Gastrocnemius medialis (tissue), 4 donors: Measurements from ENCODE around the gene GALNT13. TPM values are rescaled to one million over a fixed set of nuclear protein-coding genes. Genes with fewer than 3 reads are reported as not detected.

Experiments used
- ATAC-seq, 2 donors: fragments of 150-250 bp; one replicate each; pipeline ENCODE4 v1.9.1; 2016
- DNase-seq, 2 donors: peaks; one replicate each; pipeline ENCODE4 v3.0.0-alpha.2; 2019
- H3K27ac ChIP-seq, 4 donors: fragments of 200-600 bp; sonication (generic); 1 replicate in 1 of 4; 2 replicates in 3 of 4; pipeline ENCODE4 v1.5.1; 2016 to 2018; ENCODE audit warnings: mild to moderate bottlenecking in 2 of 4, moderate library complexity in 1 of 4
- H3K27me3 ChIP-seq, 3 donors: fragments of 200-600 bp; sonication (generic) in 2 of 3; 1 replicate in 1 of 3; 2 replicates in 2 of 3; pipeline versions ENCODE4 v1.5.1 to v1.6.0; 2016 to 2019; ENCODE audit warnings: mild to moderate bottlenecking in 1 of 3, moderate library complexity in 1 of 3
- H3K36me3 ChIP-seq, 2 donors: fragments of 200-600 bp; sonication (generic) in 1 of 2; one replicate each; pipeline ENCODE4 v1.5.1; 2017 to 2018
- H3K4me1 ChIP-seq, 2 donors: fragments of 200-600 bp; sonication (generic) in 1 of 2; one replicate each; pipeline ENCODE4 v1.5.1; 2016 to 2017; ENCODE audit warnings: mild to moderate bottlenecking in 2 of 2
- H3K4me3 ChIP-seq, 4 donors: fragments of 200-600 bp; sonication (generic) in 3 of 4; 1 replicate in 1 of 4; 2 replicates in 3 of 4; pipeline ENCODE4 v1.5.1; 2016 to 2019; ENCODE audit warnings: mild to moderate bottlenecking in 2 of 4
- H3K9me3 ChIP-seq, 3 donors: fragments of 200-600 bp; sonication (generic) in 2 of 3; 1 replicate in 1 of 3; 2 replicates in 2 of 3; pipeline ENCODE4 v1.5.1; 2016 to 2019
- POLR2A ChIP-seq, 2 donors: fragments of 450-650 bp; IDR thresholded peaks; one replicate each; pipeline ENCODE4 v1.6.1; 2017; ENCODE audit warnings: antibody characterized with exemption in 2 of 2, mild to moderate bottlenecking in 2 of 2, moderate library complexity in 2 of 2
- in situ Hi-C, 4 donors: fragments of 200-750 bp; cut with MboI; loops; one replicate each; pipeline versions ENCODE4 v1.15.0 to v1.8.0; 2017; ENCODE audit warnings: low sequenced_read_pairs in 4 of 4
- intact Hi-C: fragments of 100-400 bp; cut with DNase I; formaldehyde crosslinking; loops from one replicate; pipeline ENCODE4 v1.15.1; 2023; ENCODE audit warnings: low total_unique reads
- total RNA-seq, 4 donors: library from RNA; depleted of rRNA; stranded (reverse); fragments of >200 nt; gene quantifications; one replicate each; pipeline versions ENCODE4 v1.1.0 to v1.2.3, GENCODE V29; 2016
- TF ChIP-seq, protein P1 (sequence below), 5 experiments: fragments of 450-650 bp in 3 of 5; fragments of 200-600 bp in 2 of 5; sonication (generic) in 2 of 5; IDR thresholded peaks in 4 of 5; conservative IDR thresholded peaks in 1 of 5; 1 replicate in 4 of 5; 2 replicates in 1 of 5; pipeline ENCODE4 v1.5.1; 2016 to 2019; ENCODE audit warnings: antibody characterized with exemption in 5 of 5, mild to moderate bottlenecking in 3 of 5, moderate library complexity in 3 of 5

The GALNT13 gene
- total RNA-seq, 4 donors from 2014 or later: 0.10 TPM; not detected in 3

DNA sequence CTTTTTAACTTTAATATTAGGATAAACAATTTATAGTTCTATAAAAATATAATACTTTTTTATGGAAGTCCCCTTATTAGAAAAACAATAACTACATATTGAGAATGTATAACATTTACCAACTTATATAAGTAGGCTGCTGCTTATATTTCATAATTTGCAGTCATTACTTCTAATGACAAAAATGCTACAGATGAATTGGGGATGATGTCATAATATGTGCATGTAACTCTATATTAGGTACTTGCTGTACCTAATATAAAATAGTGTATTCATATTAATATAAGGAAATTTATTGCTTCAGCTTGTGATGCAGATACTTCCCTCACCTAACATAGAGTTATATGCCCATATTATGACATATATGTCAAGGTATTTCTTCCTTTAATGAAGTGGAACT lies 100.7 kb downstream of the GALNT13 start:
- H3K4me3 ChIP-seq: no peak overlapping the region
- intact Hi-C loops: no loop called here
- ATAC-seq: no peak
- in situ Hi-C loops: no loop called here
- TF ChIP-seq, protein P1, sequence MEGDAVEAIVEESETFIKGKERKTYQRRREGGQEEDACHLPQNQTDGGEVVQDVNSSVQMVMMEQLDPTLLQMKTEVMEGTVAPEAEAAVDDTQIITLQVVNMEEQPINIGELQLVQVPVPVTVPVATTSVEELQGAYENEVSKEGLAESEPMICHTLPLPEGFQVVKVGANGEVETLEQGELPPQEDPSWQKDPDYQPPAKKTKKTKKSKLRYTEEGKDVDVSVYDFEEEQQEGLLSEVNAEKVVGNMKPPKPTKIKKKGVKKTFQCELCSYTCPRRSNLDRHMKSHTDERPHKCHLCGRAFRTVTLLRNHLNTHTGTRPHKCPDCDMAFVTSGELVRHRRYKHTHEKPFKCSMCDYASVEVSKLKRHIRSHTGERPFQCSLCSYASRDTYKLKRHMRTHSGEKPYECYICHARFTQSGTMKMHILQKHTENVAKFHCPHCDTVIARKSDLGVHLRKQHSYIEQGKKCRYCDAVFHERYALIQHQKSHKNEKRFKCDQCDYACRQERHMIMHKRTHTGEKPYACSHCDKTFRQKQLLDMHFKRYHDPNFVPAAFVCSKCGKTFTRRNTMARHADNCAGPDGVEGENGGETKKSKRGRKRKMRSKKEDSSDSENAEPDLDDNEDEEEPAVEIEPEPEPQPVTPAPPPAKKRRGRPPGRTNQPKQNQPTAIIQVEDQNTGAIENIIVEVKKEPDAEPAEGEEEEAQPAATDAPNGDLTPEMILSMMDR (IDR thresholded peaks at IDR 0.05 in 4 of 5, conservative IDR thresholded peaks at IDR 0.05 in 1 of 5): no peak
- TF ChIP-seq POLR2A (IDR thresholded peaks at IDR 0.05): no peak
- H3K36me3 ChIP-seq: no peaks in the 10 kb centered on the region
- no peaks in the 10 kb centered on the region for H3K27me3 ChIP-seq
- no peaks in the 10 kb centered on the region for H3K4me1 ChIP-seq
- no peak for DNase-seq
- no peak overlapping the region for H3K27ac ChIP-seq
- no peaks in the 10 kb centered on the region for H3K9me3 ChIP-seq

DNA sequence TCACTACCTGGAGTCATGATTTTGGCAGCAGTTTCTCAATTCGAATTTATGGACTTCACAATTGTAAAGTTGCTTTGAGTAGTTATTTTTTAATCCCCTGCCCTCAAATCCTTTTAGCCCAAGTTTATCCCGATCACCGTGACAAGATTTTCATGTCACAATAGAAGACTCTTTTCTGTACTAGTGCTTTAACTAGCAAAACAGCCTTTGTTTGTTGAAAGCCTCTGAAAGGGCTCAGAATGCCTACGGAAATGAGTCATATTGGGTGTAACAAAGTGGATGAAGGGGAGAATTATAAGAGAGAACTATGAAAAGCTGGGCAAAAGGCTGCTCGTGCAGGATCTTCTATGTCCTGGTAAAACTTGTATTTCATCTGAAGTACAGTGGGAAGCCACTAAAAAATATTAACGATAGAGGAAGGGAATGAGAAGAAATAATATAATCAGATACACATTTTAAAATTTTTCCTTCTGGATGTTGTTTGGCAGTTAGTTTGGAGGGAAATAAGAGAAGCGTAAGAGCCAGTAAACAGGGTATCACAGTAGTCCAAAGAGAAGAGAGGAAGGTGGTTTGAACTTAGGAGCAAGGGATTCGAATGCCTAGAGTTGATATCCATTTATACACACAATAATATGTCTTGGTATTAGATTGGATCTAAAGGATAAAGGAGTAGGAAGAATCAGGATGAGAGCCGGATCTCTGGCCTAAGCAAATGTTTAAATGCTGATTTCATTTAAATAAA lies 114.9 kb downstream of the GALNT13 start:
- DNase-seq (no peak), ATAC-seq (no peak)
- TF ChIP-seq, protein P1 (IDR thresholded peaks at IDR 0.05 in 4 of 5, conservative IDR thresholded peaks at IDR 0.05 in 1 of 5): no peak
- no peak for TF ChIP-seq POLR2A (IDR thresholded peaks at IDR 0.05)
- Histone ChIP-seq H3K27ac (no peak overlapping the region), H3K9me3 (no peaks in the 10 kb centered on the region), H3K36me3 (no peaks in the 10 kb centered on the region), H3K4me3 (no peak overlapping the region), H3K27me3 (no peaks in the 10 kb centered on the region), H3K4me1 (no peaks in the 10 kb centered on the region)
- in situ Hi-C loops: no loop called here
- intact Hi-C loops: no loop called here

DNA sequence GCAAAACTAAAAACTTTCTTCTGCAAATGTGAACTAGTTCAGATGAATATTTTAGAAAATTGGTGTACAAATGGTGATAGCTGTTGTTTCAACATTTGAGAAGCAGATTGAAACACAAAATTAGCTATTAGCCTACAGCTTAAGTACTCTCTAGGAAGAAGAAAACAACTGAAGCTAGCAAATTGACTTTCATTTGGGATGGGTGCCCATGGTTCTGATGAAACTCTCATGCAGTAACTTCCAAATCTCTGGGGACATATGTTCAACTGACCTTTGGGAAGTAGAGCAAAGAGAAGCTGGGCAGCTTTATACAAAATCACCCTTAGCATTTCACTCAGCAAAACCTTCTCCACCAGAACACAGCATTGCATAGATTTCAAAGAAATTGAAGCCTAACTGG lies 119.0 kb downstream of the GALNT13 start:
- H3K4me1 ChIP-seq: no peaks in the 10 kb centered on the region
- no peaks in the 10 kb centered on the region for H3K9me3 ChIP-seq
- ATAC-seq (no peak), DNase-seq (no peak)
- H3K27me3 ChIP-seq: no peaks in the 10 kb centered on the region
- in situ Hi-C loops: no loop called here
- TF ChIP-seq, protein P1 (IDR thresholded peaks at IDR 0.05 in 4 of 5, conservative IDR thresholded peaks at IDR 0.05 in 1 of 5): no peak
- no peak for TF ChIP-seq POLR2A (IDR thresholded peaks at IDR 0.05)
- intact Hi-C loops: no loop called here
- H3K4me3 ChIP-seq: no peak overlapping the region
- H3K36me3 ChIP-seq: no peaks in the 10 kb centered on the region
- no peak overlapping the region for H3K27ac ChIP-seq

DNA sequence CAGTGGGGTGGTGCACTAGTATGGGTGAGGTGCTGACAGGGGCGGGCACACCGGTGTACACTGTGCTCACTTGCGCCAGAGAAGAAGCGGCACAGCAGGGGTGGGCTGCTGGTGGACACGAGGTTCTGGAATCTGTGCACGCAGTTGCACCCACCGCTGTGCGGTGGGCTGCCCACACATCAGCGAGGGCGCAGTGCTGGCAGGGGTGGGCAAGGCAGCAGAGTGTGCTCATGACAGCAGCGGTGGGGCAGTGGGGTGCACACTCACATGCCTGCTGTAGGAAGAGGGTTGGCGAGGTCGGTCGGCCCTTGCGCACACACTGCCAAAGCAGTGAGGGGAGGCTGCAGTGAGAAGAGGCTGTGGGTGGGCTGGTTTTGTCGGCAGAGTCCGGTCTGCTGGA lies 141.8 kb downstream of the GALNT13 start:
- ATAC-seq (no peak), DNase-seq (no peak)
- in situ Hi-C loops (no loop called here), intact Hi-C loops (no loop called here)
- Histone ChIP-seq H3K4me3 (no peak overlapping the region), H3K27ac (no peak overlapping the region), H3K27me3 (no peaks in the 10 kb centered on the region), H3K36me3 (no peaks in the 10 kb centered on the region), H3K9me3 (no peaks in the 10 kb centered on the region), H3K4me1 (no peaks in the 10 kb centered on the region)
- TF ChIP-seq POLR2A (IDR thresholded peaks at IDR 0.05): no peak
- TF ChIP-seq, protein P1 (IDR thresholded peaks at IDR 0.05 in 4 of 5, conservative IDR thresholded peaks at IDR 0.05 in 1 of 5): no peak

DNA sequence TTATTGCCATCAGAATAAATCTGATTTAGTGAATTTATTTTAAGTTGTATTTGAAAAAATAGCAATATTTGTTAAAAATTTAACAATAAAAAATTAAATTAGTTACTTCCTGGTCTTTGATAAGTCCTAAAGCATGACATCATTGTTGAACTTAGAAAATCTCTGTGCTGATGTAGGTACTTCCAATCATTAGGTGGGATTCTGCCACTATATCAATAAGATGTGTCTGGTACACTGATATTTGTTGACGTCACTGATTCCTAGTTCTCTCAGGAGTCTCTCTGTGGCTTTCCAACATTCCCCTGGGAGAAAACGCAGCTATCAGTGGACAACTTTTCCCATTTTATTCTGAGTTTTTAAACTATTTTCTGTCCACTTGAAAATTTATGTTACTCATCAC lies 143.5 kb downstream of the GALNT13 start:
- DNase-seq: no peak
- in situ Hi-C loops: no loop called here
- intact Hi-C loops: no loop called here
- no peak for TF ChIP-seq POLR2A (IDR thresholded peaks at IDR 0.05)
- TF ChIP-seq, protein P1 (IDR thresholded peaks at IDR 0.05 in 4 of 5, conservative IDR thresholded peaks at IDR 0.05 in 1 of 5): no peak
- Histone ChIP-seq H3K4me3 (no peak overlapping the region), H3K4me1 (no peaks in the 10 kb centered on the region), H3K27ac (no peak overlapping the region), H3K27me3 (no peaks in the 10 kb centered on the region), H3K9me3 (no peaks in the 10 kb centered on the region), H3K36me3 (no peaks in the 10 kb centered on the region)
- ATAC-seq: no peak
